Measurements from ENCODE around the gene SUMO2. TPM values are rescaled to one million over a fixed set of nuclear protein-coding genes. Genes with fewer than 3 reads are reported as not detected.

SUMO2 gene
- total and polyA plus RNA-seq, 9 of the 15 experiments (the other 6 are each of a cell fraction or from before 2014, with no cell fraction given), result 157 to 733 (median 419) TPM

DNA sequence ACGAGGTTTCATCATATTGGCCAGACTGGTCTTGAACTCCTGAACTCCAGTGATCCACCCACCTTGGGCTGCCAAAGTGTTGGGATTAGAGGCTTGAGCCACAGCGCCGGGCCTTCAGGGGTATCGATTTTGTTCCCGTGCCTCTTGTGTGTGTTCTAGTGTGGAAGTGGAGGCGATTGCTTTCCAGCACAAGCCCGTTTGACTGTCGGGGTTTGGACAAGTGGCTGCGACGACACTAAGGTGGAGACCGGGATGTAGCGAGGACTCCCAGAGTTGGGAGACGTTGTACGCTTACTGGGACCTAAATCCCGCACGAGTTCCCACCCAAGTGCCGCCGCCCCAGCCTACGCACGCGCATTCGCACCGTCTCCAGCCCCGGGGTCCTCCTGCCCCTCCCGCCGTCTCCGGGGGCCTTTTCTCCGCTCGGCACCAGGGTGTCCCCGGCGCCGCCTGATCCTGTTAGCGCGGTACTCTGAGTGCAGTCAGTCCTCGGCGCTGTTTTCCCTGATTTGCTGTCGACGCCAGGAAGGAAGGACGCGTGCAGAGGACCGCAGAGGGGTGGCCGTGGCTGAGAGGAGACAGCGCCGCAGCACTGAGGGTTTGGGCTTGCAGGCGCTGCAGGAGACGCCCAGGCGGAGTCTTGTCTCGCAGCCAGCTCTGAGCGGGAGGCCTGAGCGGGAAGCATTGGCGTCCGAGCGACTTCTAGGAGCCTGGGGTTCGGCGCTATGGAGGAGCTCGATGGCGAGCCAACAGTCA, 22.5 kb upstream of the SUMO2 start, which contains the start of gene NUP85 (continued):
- no peak for TF ChIP-seq SAP30 (IDR thresholded peaks at IDR 0.05; ENCODE audit: borderline replicate concordance, insufficient read depth, low read depth, low read length, poor library complexity, severe bottlenecking)
- TF ChIP-seq COPS2 (conservative IDR thresholded peaks at IDR 0.05), result no peak
- TF ChIP-seq ELK1 (CRISPR knock-in tag; IDR thresholded peaks at IDR 0.05), result no peak
- TF ChIP-seq CCNT2 (IDR thresholded peaks at IDR 0.05; ENCODE audit: borderline replicate concordance, extremely low read depth, insufficient read length, low read depth, low read length), result no peak
- TF ChIP-seq, protein P1, sequence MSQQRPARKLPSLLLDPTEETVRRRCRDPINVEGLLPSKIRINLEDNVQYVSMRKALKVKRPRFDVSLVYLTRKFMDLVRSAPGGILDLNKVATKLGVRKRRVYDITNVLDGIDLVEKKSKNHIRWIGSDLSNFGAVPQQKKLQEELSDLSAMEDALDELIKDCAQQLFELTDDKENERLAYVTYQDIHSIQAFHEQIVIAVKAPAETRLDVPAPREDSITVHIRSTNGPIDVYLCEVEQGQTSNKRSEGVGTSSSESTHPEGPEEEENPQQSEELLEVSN (IDR thresholded peaks at IDR 0.05; ENCODE audit: borderline replicate concordance in 1 of 2, extremely low read depth in 1 of 2, insufficient read depth in 1 of 2, insufficient read length in 1 of 2, low read depth in 1 of 2, low read length in 1 of 2, poor library complexity in 1 of 2, severe bottlenecking in 1 of 2), result peak; percentile 83 to 86
- TF ChIP-seq ZNF668 (CRISPR knock-in tag; IDR thresholded peaks at IDR 0.05), result 0 out of 2 replicates have a peak, but pooled peaks have one; percentile 25
- no peak for TF ChIP-seq RFX5 (IDR thresholded peaks at IDR 0.05; ENCODE audit: low read depth, low read length)
- 0 out of 4 replicates have a peak, but pooled peaks of 1 of the 2 experiments have one; percentile 4 for TF ChIP-seq NONO (IDR thresholded peaks at IDR 0.05; ENCODE audit: low read depth in 2 of 2, low read length in 1 of 2)
- TF ChIP-seq IRF2 (CRISPR knock-in tag; IDR thresholded peaks at IDR 0.05), result no peak
- TF ChIP-seq RFX1 (IDR thresholded peaks at IDR 0.05), result no peak
- TF ChIP-seq ZC3H4 (CRISPR knock-in tag; IDR thresholded peaks at IDR 0.05; ENCODE audit: borderline replicate concordance), result peak; percentile 27; the same call in 1 of the 2 replicates
- TF ChIP-seq, protein P2, sequence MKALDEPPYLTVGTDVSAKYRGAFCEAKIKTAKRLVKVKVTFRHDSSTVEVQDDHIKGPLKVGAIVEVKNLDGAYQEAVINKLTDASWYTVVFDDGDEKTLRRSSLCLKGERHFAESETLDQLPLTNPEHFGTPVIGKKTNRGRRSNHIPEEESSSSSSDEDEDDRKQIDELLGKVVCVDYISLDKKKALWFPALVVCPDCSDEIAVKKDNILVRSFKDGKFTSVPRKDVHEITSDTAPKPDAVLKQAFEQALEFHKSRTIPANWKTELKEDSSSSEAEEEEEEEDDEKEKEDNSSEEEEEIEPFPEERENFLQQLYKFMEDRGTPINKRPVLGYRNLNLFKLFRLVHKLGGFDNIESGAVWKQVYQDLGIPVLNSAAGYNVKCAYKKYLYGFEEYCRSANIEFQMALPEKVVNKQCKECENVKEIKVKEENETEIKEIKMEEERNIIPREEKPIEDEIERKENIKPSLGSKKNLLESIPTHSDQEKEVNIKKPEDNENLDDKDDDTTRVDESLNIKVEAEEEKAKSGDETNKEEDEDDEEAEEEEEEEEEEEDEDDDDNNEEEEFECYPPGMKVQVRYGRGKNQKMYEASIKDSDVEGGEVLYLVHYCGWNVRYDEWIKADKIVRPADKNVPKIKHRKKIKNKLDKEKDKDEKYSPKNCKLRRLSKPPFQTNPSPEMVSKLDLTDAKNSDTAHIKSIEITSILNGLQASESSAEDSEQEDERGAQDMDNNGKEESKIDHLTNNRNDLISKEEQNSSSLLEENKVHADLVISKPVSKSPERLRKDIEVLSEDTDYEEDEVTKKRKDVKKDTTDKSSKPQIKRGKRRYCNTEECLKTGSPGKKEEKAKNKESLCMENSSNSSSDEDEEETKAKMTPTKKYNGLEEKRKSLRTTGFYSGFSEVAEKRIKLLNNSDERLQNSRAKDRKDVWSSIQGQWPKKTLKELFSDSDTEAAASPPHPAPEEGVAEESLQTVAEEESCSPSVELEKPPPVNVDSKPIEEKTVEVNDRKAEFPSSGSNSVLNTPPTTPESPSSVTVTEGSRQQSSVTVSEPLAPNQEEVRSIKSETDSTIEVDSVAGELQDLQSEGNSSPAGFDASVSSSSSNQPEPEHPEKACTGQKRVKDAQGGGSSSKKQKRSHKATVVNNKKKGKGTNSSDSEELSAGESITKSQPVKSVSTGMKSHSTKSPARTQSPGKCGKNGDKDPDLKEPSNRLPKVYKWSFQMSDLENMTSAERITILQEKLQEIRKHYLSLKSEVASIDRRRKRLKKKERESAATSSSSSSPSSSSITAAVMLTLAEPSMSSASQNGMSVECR (CRISPR knock-in tag; IDR thresholded peaks at IDR 0.05), result peak; percentile 84
- TF ChIP-seq PML (IDR thresholded peaks at IDR 0.05; ENCODE audit: low read length), result peak; percentile 60
- no peak for TF ChIP-seq PHTF2 (CRISPR knock-in tag; IDR thresholded peaks at IDR 0.05)
- TF ChIP-seq ETV6 (IDR thresholded peaks at IDR 0.05; ENCODE audit: borderline replicate concordance in 1 of 2, low read depth in 2 of 2, low read length in 1 of 2), result no peak
- no peak for TF ChIP-seq ETV6 (CRISPR knock-in tag; IDR thresholded peaks at IDR 0.05; ENCODE audit: borderline replicate concordance)
- TF ChIP-seq MCM7 (IDR thresholded peaks at IDR 0.05), result no peak
- TF ChIP-seq ZNF76 (CRISPR knock-in tag; IDR thresholded peaks at IDR 0.05; ENCODE audit: borderline replicate concordance), result peak; percentile 60; the same call in 1 of the 2 replicates
- no peak for TF ChIP-seq ZNF140 (CRISPR knock-in tag; IDR thresholded peaks at IDR 0.05)

Data from K562 (cell line).